Epithelial cell of esophagus (primary cell): ENCODE data around the gene RBFOX2.

Source experiments
- DNase-seq: peaks from one replicate; pipeline ENCODE4 v3.0.0; 2010; ENCODE audit warnings: low read depth
- H3K4me3 ChIP-seq: 2 replicates; pipeline ENCODE4 v1.5.1; 2011; ENCODE audit warnings: mild to moderate bottlenecking, low read length, control low read depth
- TF ChIP-seq, protein P1 (sequence below): IDR thresholded peaks from 2 replicates; pipeline ENCODE4 v1.5.1; 2011; ENCODE audit warnings: low read depth, mild to moderate bottlenecking, low read length, control low read depth, inconsistent platforms; ENCODE audit not compliant: insufficient read depth; ENCODE audit errors: missing control alignments

RBFOX2 gene

DNA sequence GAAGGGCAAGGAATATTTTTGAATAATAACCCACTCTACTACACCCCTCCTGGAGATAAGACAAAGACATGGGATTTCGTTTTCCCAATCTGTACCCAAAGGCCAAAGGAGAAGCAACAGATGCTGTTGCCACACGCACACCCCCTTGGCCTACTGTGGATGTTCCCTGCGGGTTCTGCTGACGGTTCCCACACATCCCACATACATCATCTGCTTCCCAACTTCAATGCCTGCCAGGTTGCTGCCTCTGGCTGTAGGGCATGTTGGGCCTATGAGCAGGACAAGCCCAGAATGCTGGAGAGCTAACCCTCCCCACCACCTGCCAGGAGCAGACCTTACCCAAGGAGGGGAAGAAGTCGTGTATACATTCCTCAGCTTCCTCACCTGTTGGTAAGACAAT lies 13.6 kb upstream of the RBFOX2 start:
- TF ChIP-seq, protein P1, sequence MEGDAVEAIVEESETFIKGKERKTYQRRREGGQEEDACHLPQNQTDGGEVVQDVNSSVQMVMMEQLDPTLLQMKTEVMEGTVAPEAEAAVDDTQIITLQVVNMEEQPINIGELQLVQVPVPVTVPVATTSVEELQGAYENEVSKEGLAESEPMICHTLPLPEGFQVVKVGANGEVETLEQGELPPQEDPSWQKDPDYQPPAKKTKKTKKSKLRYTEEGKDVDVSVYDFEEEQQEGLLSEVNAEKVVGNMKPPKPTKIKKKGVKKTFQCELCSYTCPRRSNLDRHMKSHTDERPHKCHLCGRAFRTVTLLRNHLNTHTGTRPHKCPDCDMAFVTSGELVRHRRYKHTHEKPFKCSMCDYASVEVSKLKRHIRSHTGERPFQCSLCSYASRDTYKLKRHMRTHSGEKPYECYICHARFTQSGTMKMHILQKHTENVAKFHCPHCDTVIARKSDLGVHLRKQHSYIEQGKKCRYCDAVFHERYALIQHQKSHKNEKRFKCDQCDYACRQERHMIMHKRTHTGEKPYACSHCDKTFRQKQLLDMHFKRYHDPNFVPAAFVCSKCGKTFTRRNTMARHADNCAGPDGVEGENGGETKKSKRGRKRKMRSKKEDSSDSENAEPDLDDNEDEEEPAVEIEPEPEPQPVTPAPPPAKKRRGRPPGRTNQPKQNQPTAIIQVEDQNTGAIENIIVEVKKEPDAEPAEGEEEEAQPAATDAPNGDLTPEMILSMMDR, result no peak
- DNase-seq, result no peak
- H3K4me3 ChIP-seq, result no peak overlapping the region

DNA sequence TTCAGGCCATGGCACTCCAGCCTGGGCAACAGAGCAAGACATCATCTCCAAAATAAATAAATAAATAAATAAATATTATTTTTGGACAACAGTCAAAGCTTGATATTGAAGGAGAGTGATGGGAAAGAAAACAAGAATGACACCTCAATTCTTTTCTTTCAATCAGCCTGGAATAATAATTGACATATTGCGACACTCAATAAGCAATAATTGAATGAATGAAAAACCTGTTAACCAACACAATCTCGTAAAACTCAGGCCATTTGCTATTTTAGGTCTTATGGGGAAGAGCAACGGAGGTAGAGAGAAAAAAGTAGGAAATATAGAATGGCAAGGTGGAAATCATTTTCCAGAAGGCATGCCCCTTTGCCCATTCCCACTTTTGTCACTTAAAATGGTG lies 10.5 kb upstream of the RBFOX2 start:
- H3K4me3 ChIP-seq, result no peak overlapping the region
- no peak for DNase-seq
- TF ChIP-seq, protein P1, result no peak

DNA sequence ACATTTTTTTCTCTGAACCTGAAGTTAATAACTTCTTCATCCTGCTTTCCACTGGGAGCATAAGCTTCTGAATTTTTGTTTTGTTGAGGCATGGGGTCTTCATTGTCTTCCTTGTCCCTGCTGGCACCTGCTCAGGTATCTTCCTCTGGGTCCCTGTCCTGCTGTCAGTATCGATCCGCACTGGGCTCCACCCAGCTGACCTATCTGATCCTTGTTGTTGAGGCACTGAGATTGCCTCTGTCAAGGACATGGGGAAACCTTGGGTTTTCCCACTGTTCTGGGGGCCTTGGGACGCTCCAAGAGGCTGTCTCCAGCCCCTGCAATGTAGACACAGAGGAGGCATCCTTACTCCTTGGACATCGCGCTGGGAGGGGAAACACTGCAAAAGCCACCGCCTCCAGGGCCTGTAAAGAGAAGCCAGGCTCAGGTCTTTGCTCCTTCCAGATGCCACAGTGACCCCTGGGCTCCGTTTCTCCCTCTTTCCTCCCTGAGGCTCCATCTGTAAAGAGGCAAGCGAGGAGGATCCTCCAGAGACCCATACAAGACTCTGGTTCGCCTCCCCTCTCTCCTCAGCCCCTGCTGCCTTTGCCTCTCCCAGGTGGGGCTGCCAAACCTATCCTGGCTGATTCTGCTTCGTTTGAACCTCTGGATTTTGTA lies 8.6 kb upstream of the RBFOX2 start:
- no peak for DNase-seq
- no peak overlapping the region for H3K4me3 ChIP-seq
- TF ChIP-seq, protein P1, result no peak

DNA sequence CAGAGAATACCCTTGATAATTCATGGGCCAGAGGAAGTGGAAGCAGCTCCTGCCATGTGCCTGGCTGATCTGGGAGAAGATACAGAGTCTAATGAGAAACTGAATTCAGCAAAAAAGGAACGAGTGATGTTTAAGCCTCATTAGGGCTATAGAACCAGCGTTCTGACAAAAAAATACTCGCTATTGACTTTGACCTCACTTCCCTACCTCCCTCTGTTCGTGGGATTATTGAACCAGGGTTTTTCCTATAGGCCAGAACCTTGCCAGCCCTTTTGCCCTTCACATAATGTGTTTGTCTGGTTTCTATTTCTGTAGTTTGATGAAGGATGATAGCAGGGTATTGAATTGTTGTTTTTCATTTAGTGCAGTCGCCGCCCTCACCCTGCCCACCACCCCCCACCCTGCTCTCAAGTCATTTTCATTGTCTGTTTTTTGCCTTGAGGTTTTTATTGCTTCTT lies 7.6 kb upstream of the RBFOX2 start:
- TF ChIP-seq, protein P1, result no peak
- H3K4me3 ChIP-seq, result no peak overlapping the region
- DNase-seq, result no peak

DNA sequence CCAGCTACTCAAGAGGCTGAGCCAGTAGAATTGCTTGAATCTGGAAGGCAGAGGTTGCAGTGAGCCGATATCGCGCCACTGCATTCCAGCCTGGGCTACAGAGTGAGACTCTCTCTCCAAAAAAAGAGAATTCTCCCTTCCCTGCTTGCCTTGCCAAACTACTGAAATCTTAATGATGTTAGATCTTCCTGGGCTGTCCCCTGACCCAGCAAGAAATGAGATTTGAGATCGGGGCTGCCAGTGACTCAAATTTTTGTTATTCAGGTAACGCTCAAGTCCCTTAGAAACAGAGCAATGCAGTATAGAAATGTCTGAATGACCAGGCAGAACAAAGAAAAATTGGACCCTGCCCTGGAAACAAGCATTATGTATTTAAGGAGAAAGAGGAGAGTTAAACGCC lies 4.0 kb upstream of the RBFOX2 start:
- TF ChIP-seq, protein P1, result no peak
- DNase-seq, result no peak
- no peak overlapping the region for H3K4me3 ChIP-seq

DNA sequence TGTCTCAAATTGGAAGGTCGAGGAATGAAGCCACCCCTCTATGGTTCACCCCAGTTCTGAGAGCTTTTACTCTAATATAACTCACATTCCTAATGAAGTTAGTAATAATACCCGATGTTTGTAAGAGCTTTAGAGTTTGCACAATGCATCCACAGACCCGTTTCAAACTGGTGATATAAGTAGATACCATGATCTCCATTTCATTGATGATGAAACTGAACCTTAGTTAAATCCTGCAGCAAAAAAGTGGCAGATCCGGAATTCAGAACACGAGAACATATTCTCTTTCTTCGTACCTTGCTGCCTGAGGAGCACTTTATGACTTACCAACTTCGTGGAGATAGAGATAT lies 757 bp upstream of the RBFOX2 start:
- no peak for DNase-seq
- peak overlapping the region; percentile 41 for H3K4me3 ChIP-seq
- TF ChIP-seq, protein P1, result no peak
